A549 (cell line): ENCODE measurements around the gene SLC2A10. TPM values are rescaled to one million over a fixed set of nuclear protein-coding genes. Genes with fewer than 3 reads are reported as not detected.

ENCODE experiments used
- ATAC-seq, 2 experiments: fragments of 200-7000 bp in 1 of 2; fragments of >200 bp in 1 of 2; cut with Nextera tagmentation in 1 of 2; cut with Tn5 transposase in 1 of 2; 3 replicates each; pipeline versions ENCODE4 v1.8.0 to v1.9.1; 2018 to 2020; ENCODE audit warnings: mild to moderate bottlenecking in 1 of 2, moderate library complexity in 1 of 2
- CTCF ChIA-PET: fragments of 300-600 bp; sonication (Branson Sonifier 250); formaldehyde crosslinking; extraction: SDS; loops from one replicate; lab custom pipeline; 2021; ENCODE audit warnings: antibody characterized with exemption, inconsistent platforms; lab: Yijun Ruan, JAX
- POLR2A ChIA-PET: fragments of 350-600 bp; formaldehyde crosslinking; extraction: SDS; loops from one replicate; lab custom pipeline; 2021; ENCODE audit warnings: antibody characterized with exemption, inconsistent platforms; lab: Yijun Ruan, JAX
- DNase-seq, 2 experiments: peaks; one replicate each; pipeline versions ENCODE4 v3.0.0 to v3.0.0-alpha.2; 2011 to 2016; ENCODE audit warnings: low read depth in 1 of 2, low spot score in 1 of 2
- FAIRE-seq: peaks from 2 replicates; lab custom pipeline; 2011; peaks lifted over from hg19 to GRCh38; lab: Jason Lieb, UNC
- H3K27ac ChIP-seq, 2 experiments: fragments of >200 bp; sonication (Bioruptor Twin); formaldehyde crosslinking; 3 replicates each; pipeline ENCODE4 v1.5.1; 2016 to 2017
- H3K4me1 ChIP-seq: fragments of >200 bp; sonication (Bioruptor Twin); formaldehyde crosslinking; 3 replicates; pipeline ENCODE4 v1.6.1; 2016
- H3K4me2 ChIP-seq: fragments of >200 bp; sonication (Bioruptor Twin); formaldehyde crosslinking; 3 replicates; pipeline ENCODE4 v1.6.1; 2016
- H3K4me3 ChIP-seq: fragments of >200 bp; sonication (Bioruptor Twin); formaldehyde crosslinking; 3 replicates; pipeline ENCODE4 v1.5.1; 2016
- H3K9me3 ChIP-seq: fragments of >200 bp; sonication (Bioruptor Twin); formaldehyde crosslinking; 3 replicates; pipeline ENCODE4 v1.6.1; 2016
- BHLHE40 ChIP-seq: IDR thresholded peaks from 2 replicates; pipeline ENCODE4 v1.6.1; 2012; ENCODE audit warnings: low read depth, low read length, inconsistent platforms
- CBX2 ChIP-seq: fragments of 200-600 bp; sonication (generic); IDR thresholded peaks from 2 replicates; pipeline ENCODE4 v1.6.1; 2016; ENCODE audit warnings: low read depth, mild to moderate bottlenecking, borderline replicate concordance
- CEBPB ChIP-seq, 2 experiments: fragments of >200 bp in 1 of 2; sonication (Bioruptor Twin) in 1 of 2; formaldehyde crosslinking in 1 of 2; IDR thresholded peaks; 2 replicates each; pipeline ENCODE4 v1.6.1; 2012 to 2016
- CHD4 ChIP-seq: fragments of 200-600 bp; sonication (generic); IDR thresholded peaks from 2 replicates; pipeline ENCODE4 v1.6.1; 2016; ENCODE audit warnings: antibody characterized with exemption, mild to moderate bottlenecking, borderline replicate concordance
- EP300 ChIP-seq, 2 experiments: fragments of >200 bp; sonication (Bioruptor Twin); formaldehyde crosslinking; IDR thresholded peaks; 2 replicates in 1 of 2; 3 replicates in 1 of 2; pipeline ENCODE4 v1.6.1; 2016 to 2017
- FOSB ChIP-seq: fragments of 250-450 bp; sonication (Bioruptor Pico); IDR thresholded peaks from 2 replicates; pipeline ENCODE4 v1.5.0; 2020; ENCODE audit warnings: mild to moderate bottlenecking, moderate library complexity
- FOSL2 ChIP-seq, 2 experiments: fragments of 450-650 bp in 1 of 2; fragments of >200 bp in 1 of 2; sonication (Bioruptor Twin) in 1 of 2; formaldehyde crosslinking; IDR thresholded peaks; 2 replicates each; pipeline versions ENCODE4 v1.5.0 to v1.6.1; 2016 to 2020; ENCODE audit warnings: mild to moderate bottlenecking in 1 of 2, moderate library complexity in 1 of 2
- HEYL ChIP-seq: fragments of 250-450 bp; sonication (Bioruptor Pico); IDR thresholded peaks from 2 replicates; pipeline ENCODE4 v1.8.0; 2021; ENCODE audit warnings: mild to moderate bottlenecking, moderate library complexity
- HOXB13 ChIP-seq: fragments of 250-450 bp; sonication (Bioruptor Pico); IDR thresholded peaks from 2 replicates; pipeline ENCODE4 v1.5.0; 2020; ENCODE audit warnings: low read depth, mild to moderate bottlenecking, moderate library complexity
- HOXB5 ChIP-seq: fragments of 250-450 bp; sonication (Bioruptor Pico); IDR thresholded peaks from 2 replicates; pipeline ENCODE4 v1.5.0; 2020; ENCODE audit warnings: mild to moderate bottlenecking, moderate library complexity
- KDM5A ChIP-seq: fragments of 200-600 bp; sonication (generic); IDR thresholded peaks from 2 replicates; pipeline ENCODE4 v1.6.1; 2016; ENCODE audit warnings: antibody characterized with exemption, mild to moderate bottlenecking
- MAFK ChIP-seq: fragments of 450-650 bp; IDR thresholded peaks from 2 replicates; pipeline ENCODE4 v1.6.1; 2014; ENCODE audit not compliant: partially characterized antibody
- POLR2AphosphoS2 ChIP-seq: conservative IDR thresholded peaks from 2 replicates; pipeline ENCODE4 v1.6.1; 2012; ENCODE audit warnings: low read length, improper control_type of control experiment, inconsistent platforms
- RARB ChIP-seq: fragments of 250-450 bp; sonication (Bioruptor Pico); IDR thresholded peaks from 2 replicates; pipeline ENCODE4 v1.8.0; 2021; ENCODE audit warnings: mild to moderate bottlenecking, moderate library complexity
- ZFP36 ChIP-seq: fragments of 450-650 bp; IDR thresholded peaks from 2 replicates; pipeline ENCODE4 v1.6.1; 2014; ENCODE audit warnings: borderline replicate concordance; ENCODE audit not compliant: partially characterized antibody
- WGBS: methylation state at CpG from one replicate; pipeline ENCODE4 v1.1.6; 2017; ENCODE audit errors: missing lambda C conversion rate; 5-methylcytosine and 5-hydroxymethylcytosine counted together
- polyA plus RNA-seq, 4 experiments: library from polyadenylated mRNA; depleted of rRNA in 3 of 4; stranded (reverse); fragments of >200 nt; fragmentation: RNase III in 1 of 4; extraction: RNeasy Plus Mini Kit Qiagen cat#74134 plus additional on column Dnase treatment in 1 of 4; gene quantifications; 2 replicates in 3 of 4; 3 replicates in 1 of 4; pipeline ENCODE4 v1.2.3, GENCODE V29; 2011 to 2017
- TF ChIP-seq, protein P1 (sequence below): fragments of >200 bp; sonication (Bioruptor Twin); formaldehyde crosslinking; IDR thresholded peaks from 2 replicates; pipeline ENCODE4 v1.6.1; 2016
- TF ChIP-seq, protein P2 (sequence below): fragments of 250-450 bp; sonication (Bioruptor Pico); IDR thresholded peaks from 2 replicates; pipeline ENCODE4 v1.5.0; 2020; ENCODE audit warnings: low read depth, mild to moderate bottlenecking, moderate library complexity
- TF ChIP-seq, protein P3 (sequence below): fragments of 250-450 bp; sonication (Bioruptor Pico); IDR thresholded peaks from 2 replicates; pipeline ENCODE4 v1.5.0; 2021; ENCODE audit warnings: mild to moderate bottlenecking, moderate library complexity, borderline replicate concordance
- TF ChIP-seq, protein P4 (sequence below): IDR thresholded peaks from 2 replicates; pipeline ENCODE4 v1.6.1; 2012; ENCODE audit warnings: low read depth, borderline replicate concordance

Gene SLC2A10
- polyA plus RNA-seq, 2 of the 4 experiments (the other 2 are of a cell fraction) = 0.01 TPM; not detected in 1

DNA sequence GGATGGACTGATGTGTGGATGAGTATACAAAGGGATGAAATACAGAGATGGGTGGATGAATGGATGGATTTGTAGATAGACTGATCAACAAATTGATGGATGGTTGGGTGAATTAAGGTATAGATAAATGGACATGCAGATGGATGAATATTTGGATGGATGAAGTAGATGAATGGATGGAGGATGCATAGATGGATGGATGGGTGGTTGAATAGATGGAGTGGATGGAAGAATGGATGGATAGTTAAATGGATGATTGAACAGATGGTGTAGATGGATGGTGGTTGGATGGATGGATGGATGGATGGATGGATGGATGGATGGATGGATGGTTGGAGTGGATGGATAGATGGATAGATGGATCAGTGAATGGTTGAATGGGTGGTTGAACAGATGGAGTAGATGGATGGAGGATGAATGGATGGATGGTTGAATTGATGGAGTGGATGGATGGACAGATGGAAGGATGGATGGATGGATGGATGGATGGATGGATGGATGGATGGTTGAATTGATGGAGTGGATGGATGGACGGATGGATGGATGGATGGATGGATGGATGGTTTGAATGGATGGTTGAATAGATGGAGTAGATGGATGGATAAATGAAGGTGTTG, 15.0 kb downstream of the SLC2A10 start:
- ChIA-PET POLR2A (no interaction called here), CTCF (no interaction called here)
- 0% methylated on average over 1 of the region's 1 CpG for WGBS
- H3K9me3 ChIP-seq = peaks cover 5% of the 10 kb centered on the region; the same call in 2 of the 3 replicates
- no peaks in the 10 kb centered on the region for H3K4me1 ChIP-seq
- H3K27ac ChIP-seq = no peak overlapping the region
- DNase-seq = no peak
- no peak for TF ChIP-seq POLR2AphosphoS2
- TF ChIP-seq, protein P1, sequence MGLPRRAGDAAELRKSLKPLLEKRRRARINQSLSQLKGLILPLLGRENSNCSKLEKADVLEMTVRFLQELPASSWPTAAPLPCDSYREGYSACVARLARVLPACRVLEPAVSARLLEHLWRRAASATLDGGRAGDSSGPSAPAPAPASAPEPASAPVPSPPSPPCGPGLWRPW = no peak
- no peak for TF ChIP-seq ZFP36
- TF ChIP-seq, protein P2, sequence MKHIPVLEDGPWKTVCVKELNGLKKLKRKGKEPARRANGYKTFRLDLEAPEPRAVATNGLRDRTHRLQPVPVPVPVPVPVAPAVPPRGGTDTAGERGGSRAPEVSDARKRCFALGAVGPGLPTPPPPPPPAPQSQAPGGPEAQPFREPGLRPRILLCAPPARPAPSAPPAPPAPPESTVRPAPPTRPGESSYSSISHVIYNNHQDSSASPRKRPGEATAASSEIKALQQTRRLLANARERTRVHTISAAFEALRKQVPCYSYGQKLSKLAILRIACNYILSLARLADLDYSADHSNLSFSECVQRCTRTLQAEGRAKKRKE (CRISPR knock-in tag) = no peak
- no peak for TF ChIP-seq MAFK
- TF ChIP-seq HEYL = no peak
- TF ChIP-seq, protein P3, sequence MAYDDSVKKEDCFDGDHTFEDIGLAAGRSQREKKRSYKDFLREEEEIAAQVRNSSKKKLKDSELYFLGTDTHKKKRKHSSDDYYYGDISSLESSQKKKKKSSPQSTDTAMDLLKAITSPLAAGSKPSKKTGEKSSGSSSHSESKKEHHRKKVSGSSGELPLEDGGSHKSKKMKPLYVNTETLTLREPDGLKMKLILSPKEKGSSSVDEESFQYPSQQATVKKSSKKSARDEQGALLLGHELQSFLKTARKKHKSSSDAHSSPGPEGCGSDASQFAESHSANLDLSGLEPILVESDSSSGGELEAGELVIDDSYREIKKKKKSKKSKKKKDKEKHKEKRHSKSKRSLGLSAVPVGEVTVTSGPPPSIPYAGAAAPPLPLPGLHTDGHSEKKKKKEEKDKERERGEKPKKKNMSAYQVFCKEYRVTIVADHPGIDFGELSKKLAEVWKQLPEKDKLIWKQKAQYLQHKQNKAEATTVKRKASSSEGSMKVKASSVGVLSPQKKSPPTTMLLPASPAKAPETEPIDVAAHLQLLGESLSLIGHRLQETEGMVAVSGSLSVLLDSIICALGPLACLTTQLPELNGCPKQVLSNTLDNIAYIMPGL (CRISPR knock-in tag) = no peak
- TF ChIP-seq KDM5A = no peak
- TF ChIP-seq HOXB13 (CRISPR knock-in tag) = no peak
- TF ChIP-seq, protein P4, sequence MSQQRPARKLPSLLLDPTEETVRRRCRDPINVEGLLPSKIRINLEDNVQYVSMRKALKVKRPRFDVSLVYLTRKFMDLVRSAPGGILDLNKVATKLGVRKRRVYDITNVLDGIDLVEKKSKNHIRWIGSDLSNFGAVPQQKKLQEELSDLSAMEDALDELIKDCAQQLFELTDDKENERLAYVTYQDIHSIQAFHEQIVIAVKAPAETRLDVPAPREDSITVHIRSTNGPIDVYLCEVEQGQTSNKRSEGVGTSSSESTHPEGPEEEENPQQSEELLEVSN = no peak
- no peak for TF ChIP-seq FOSL2 (IDR thresholded peaks at IDR 0.05)
- TF ChIP-seq FOSL2 (CRISPR knock-in tag; IDR thresholded peaks at IDR 0.05) = no peak
- no peak for TF ChIP-seq BHLHE40
- no peak for TF ChIP-seq HOXB5
- TF ChIP-seq CEBPB (IDR thresholded peaks at IDR 0.05) = no peak
- TF ChIP-seq CBX2 = no peak
- TF ChIP-seq CHD4 = no peak
- TF ChIP-seq FOSB (CRISPR knock-in tag) = no peak
- no peak for TF ChIP-seq RARB (CRISPR knock-in tag)
- no peak for TF ChIP-seq EP300 (IDR thresholded peaks at IDR 0.05)
- TF ChIP-seq, all 56 proteins: peak for 0
- ATAC-seq (no peak), FAIRE-seq (no peak)
- no peak overlapping the region for H3K4me3 ChIP-seq
- H3K4me2 ChIP-seq = no peak overlapping the region

DNA sequence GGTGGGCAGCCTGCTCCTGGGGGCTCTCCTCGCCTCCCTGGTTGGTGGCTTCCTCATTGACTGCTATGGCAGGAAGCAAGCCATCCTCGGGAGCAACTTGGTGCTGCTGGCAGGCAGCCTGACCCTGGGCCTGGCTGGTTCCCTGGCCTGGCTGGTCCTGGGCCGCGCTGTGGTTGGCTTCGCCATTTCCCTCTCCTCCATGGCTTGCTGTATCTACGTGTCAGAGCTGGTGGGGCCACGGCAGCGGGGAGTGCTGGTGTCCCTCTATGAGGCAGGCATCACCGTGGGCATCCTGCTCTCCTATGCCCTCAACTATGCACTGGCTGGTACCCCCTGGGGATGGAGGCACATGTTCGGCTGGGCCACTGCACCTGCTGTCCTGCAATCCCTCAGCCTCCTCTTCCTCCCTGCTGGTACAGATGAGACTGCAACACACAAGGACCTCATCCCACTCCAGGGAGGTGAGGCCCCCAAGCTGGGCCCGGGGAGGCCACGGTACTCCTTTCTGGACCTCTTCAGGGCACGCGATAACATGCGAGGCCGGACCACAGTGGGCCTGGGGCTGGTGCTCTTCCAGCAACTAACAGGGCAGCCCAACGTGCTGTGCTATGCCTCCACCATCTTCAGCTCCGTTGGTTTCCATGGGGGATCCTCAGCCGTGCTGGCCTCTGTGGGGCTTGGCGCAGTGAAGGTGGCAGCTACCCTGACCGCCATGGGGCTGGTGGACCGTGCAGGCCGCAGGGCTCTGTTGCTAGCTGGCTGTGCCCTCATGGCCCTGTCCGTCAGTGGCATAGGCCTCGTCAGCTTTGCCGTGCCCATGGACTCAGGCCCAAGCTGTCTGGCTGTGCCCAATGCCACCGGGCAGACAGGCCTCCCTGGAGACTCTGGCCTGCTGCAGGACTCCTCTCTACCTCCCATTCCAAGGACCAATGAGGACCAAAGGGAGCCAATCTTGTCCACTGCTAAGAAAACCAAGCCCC, 16.0 kb downstream of the SLC2A10 start:
- CTCF ChIA-PET = interaction anchor here (1.2 kb wide), 1 partner anchor 9 kb away, joined by 3 read pairs; no protein-coding TSS in a partner anchor

More for the DNA sequence above, 16.0 kb downstream of the SLC2A10 start:
- ATAC-seq (no peak), DNase-seq (no peak), FAIRE-seq (no peak)
- WGBS = 60% methylated on average over 17 of the region's 27 CpGs
- TF ChIP-seq FOSB (CRISPR knock-in tag) = no peak
- no peak overlapping the region for H3K27ac ChIP-seq
- POLR2A ChIA-PET = no interaction called here
- no peak overlapping the region for H3K4me3 ChIP-seq
- no peak overlapping the region for H3K4me2 ChIP-seq
- H3K9me3 ChIP-seq = peaks cover 5% of the 10 kb centered on the region; the same call in 2 of the 3 replicates
- H3K4me1 ChIP-seq = no peaks in the 10 kb centered on the region
